HG03439 (cell line): ENCODE results near the gene ABCA4.

ENCODE experiments used
- ATAC-seq: cut with Tn5 transposase; IDR thresholded peaks from one replicate; pipeline ENCODE4 v1.9.1; 2021; ENCODE audit warnings: mild to moderate bottlenecking, moderate library complexity; ENCODE audit not compliant: unreplicated experiment

ABCA4 gene

GRCh38 chr1:94056996-94057395 is 64.0 kb downstream of the ABCA4 start:
- ATAC-seq = no peak

- ATAC-seq = no peak
These were observed 64.8 kb downstream of the ABCA4 start for GRCh38 chr1:94056171-94056570.

GRCh38 chr1:94055459-94056122 is 65.4 kb downstream of the ABCA4 start:
- no peak for ATAC-seq

- ATAC-seq = no peak
These were observed 70.3 kb downstream of the ABCA4 start for GRCh38 chr1:94050675-94051074.

GRCh38 chr1:94050254-94050653 is 70.7 kb downstream of the ABCA4 start:
- no peak for ATAC-seq

GRCh38 chr1:94049791-94050190 is 71.2 kb downstream of the ABCA4 start:
- ATAC-seq = no peak

- no peak for ATAC-seq
These were observed 72.4 kb downstream of the ABCA4 start for GRCh38 chr1:94048413-94049164.

- no peak for ATAC-seq
These were observed 73.0 kb downstream of the ABCA4 start for GRCh38 chr1:94047949-94048348.

GRCh38 chr1:94045465-94046056 is 75.4 kb downstream of the ABCA4 start:
- ATAC-seq = no peak

- ATAC-seq = no peak
These were observed 76.1 kb downstream of the ABCA4 start for GRCh38 chr1:94044891-94045290.

- ATAC-seq = no peak
These were observed 76.6 kb downstream of the ABCA4 start for GRCh38 chr1:94044290-94044790.

GRCh38 chr1:94043738-94044289 is 77.1 kb downstream of the ABCA4 start:
- no peak for ATAC-seq

GRCh38 chr1:94042388-94042787 is 78.6 kb downstream of the ABCA4 start:
- no peak for ATAC-seq

GRCh38 chr1:94039871-94040569 is 80.9 kb downstream of the ABCA4 start:
- ATAC-seq = no peak

GRCh38 chr1:94039514-94039870 is 81.5 kb downstream of the ABCA4 start:
- ATAC-seq = no peak

- no peak for ATAC-seq
These were observed 82.4 kb downstream of the ABCA4 start for GRCh38 chr1:94038511-94038910.

GRCh38 chr1:94037392-94038229 is 83.3 kb downstream of the ABCA4 start:
- peak; percentile 62 for ATAC-seq

GRCh38 chr1:94036730-94037129 is 84.2 kb downstream of the ABCA4 start:
- ATAC-seq = no peak

- no peak for ATAC-seq
These were observed 87.1 kb downstream of the ABCA4 start for GRCh38 chr1:94033849-94034248.

- ATAC-seq = no peak
These were observed 88.3 kb downstream of the ABCA4 start for GRCh38 chr1:94032637-94033036.
